Fibroblast of the aortic adventitia (primary cell): ENCODE results near the gene RPGR. TPM values are rescaled to one million over a fixed set of nuclear protein-coding genes. Genes with fewer than 3 reads are reported as not detected.

Source experiments
- DNase-seq: peaks from one replicate; pipeline ENCODE4 v3.0.0-alpha.2; 2010; ENCODE audit warnings: low read depth
- H3K4me3 ChIP-seq: 2 replicates; pipeline ENCODE4 v1.5.1; 2011; ENCODE audit warnings: low read depth, mild to moderate bottlenecking, control low read depth, low read length, moderate library complexity
- CTCF ChIP-seq: IDR thresholded peaks from 2 replicates; pipeline ENCODE4 v1.5.1; 2011; ENCODE audit warnings: mild to moderate bottlenecking, low read length, control low read depth, inconsistent platforms; ENCODE audit not compliant: insufficient read depth
- total RNA-seq: library from RNA; depleted of rRNA; stranded (reverse); fragments of >200 nt; gene quantifications from 2 replicates; pipeline ENCODE4 v1.2.3, GENCODE V29; 2012; ENCODE audit warnings: low replicate concordance

The RPGR gene
- total RNA-seq, 1 donor, result 8.6 TPM

DNA sequence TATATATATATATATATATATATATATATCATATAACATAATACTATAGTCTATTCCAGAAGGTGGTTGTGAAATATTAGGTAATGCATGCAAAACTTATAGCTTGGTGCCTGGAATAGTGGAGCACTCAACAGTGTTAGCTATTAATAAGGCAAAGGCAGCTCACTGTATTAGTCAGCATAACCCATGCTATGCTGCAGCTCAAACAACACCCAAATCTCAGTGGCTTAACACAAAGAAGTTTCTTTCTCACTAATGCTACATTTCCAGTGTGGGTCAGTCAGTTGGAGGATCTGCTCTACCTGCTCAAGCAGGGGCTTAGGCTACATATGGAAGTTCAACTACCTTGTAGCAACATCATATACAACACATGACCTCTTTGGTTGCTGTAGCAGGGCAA, 5.2 kb upstream of the RPGR start:
- H3K4me3 ChIP-seq, result no peak overlapping the region
- no peak for TF ChIP-seq CTCF
- DNase-seq, result no peak

DNA sequence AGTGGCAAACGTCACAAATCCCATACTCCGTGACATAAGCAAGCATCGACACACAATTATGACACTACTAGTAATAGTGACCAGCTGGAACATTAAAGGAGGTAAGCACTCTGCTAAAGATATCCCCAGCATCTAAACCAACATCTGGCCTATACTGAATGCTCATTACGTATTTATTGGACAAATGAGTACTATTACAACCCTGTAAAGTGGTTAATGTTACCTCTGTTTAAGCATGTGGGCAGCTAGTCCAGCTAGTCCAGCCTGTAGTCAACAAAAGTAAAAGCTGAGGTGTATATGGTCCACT, 419 bp upstream of the RPGR start:
- no peak for TF ChIP-seq CTCF
- no peak for DNase-seq
- H3K4me3 ChIP-seq, result peak overlapping the region; percentile 46

DNA sequence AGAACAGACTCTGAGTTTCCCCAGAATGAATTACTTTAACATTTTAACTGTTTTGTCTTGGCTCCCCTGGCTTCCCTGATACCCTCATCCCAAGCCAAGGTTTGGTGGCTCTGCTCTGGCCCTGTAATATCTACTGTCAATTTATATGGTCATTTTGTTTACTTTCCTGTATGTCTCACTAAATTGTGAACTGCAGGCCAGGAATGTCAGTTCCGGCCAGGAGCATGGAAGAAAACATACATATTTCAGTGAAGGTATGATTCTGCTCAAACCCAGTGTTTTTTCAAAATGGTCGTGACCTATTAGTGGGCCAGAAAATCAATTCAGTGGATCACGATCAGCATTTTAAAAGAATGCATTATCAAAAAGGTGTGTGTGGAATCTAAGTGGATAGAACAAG, 1.2 kb downstream of the RPGR start:
- no peak for DNase-seq
- H3K4me3 ChIP-seq, result peak overlapping the region; percentile 77
- no peak for TF ChIP-seq CTCF

GRCh38 chrX:38320819-38321218, 6.5 kb downstream of the RPGR start:
- TF ChIP-seq CTCF, result no peak
- no peak overlapping the region for H3K4me3 ChIP-seq
- DNase-seq, result no peak

- no peak for TF ChIP-seq CTCF
These were observed 8.7 kb downstream of the RPGR start for GRCh38 chrX:38318606-38319005.

DNA sequence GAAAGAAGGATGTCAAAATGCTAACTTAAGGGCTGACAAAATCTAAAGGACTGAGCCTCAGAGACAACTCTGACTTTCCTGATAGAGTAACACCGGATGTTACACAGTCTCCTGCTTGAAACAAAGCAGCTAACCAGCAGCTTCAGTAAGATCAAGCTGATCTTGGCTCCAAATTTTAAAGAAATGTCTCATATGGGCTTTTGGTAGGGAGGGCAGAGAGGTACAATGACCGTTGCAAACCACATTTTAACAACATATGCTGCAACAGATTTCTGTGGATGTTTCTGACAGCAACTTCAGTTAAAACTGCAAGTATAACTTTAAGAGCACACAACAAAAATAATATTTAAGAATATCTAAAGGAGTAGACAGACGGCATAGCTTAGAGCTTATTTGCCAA, 9.1 kb downstream of the RPGR start:
- DNase-seq, result no peak
- H3K4me3 ChIP-seq, result no peak overlapping the region
- TF ChIP-seq CTCF, result no peak

More at GRCh38 chrX:38318606-38319005, 8.7 kb downstream of the RPGR start:
- no peak for DNase-seq
- H3K4me3 ChIP-seq, result no peak overlapping the region

DNA sequence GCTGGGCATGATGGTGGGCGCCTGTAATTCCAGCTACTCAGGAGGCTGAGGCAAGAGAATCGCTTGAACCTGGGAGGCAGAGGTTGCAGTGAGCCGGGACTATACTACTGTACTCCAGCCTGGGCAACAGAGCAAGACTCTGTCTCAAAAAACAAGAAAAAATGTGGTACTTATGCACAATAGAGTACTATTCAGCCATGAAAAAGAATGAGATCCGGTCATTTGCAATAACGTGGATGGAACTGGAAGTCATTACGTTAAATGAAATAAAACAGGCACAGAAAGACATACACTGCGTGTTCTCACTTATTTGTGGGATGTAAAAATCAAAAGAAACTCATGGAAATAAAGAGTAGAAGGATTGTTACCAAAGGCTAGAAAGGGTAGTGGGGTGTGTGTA, 12.1 kb downstream of the RPGR start:
- H3K4me3 ChIP-seq, result no peak overlapping the region
- DNase-seq, result no peak
- no peak for TF ChIP-seq CTCF
